ENCODE measurements around the gene DGKG. TPM values are rescaled to one million over a fixed set of nuclear protein-coding genes. Genes with fewer than 3 reads are reported as not detected.

Gene DGKG
- total RNA-seq = 5.7 TPM
- long read RNA-seq, partial matches to known transcripts = 3 of 8 reads
- long read RNA-seq, other reads (novel, unspliced or antisense) = 4 of 8 reads

GRCh38 chr3:186361762-186362536 lies at the start of gene DGKG:
DGKG (minus strand) TSS chr3:186362234; CDS start chr3:186320459, 41,775 bp downstream.
- peak; percentile 80 for DNase-seq
- Histone ChIP-seq H3K27ac (peak within 1 kb of the TSS; percentile 74), H3K36me3 (no peaks in the 10 kb centered on the region), H3K9me3 (no peaks in the 10 kb centered on the region), H3K27me3 (ENCODE audit: low read depth) (peaks cover 37% of the 10 kb centered on the region), H3K4me1 (peaks cover 19% of the 10 kb centered on the region), H3K4me3 (peak within 1 kb of the TSS; percentile 59)
- intact Hi-C loops (cut with DNase I) = no loop called here
- ATAC-seq = peak; percentile 82 to 85
- TF ChIP-seq, protein P1, sequence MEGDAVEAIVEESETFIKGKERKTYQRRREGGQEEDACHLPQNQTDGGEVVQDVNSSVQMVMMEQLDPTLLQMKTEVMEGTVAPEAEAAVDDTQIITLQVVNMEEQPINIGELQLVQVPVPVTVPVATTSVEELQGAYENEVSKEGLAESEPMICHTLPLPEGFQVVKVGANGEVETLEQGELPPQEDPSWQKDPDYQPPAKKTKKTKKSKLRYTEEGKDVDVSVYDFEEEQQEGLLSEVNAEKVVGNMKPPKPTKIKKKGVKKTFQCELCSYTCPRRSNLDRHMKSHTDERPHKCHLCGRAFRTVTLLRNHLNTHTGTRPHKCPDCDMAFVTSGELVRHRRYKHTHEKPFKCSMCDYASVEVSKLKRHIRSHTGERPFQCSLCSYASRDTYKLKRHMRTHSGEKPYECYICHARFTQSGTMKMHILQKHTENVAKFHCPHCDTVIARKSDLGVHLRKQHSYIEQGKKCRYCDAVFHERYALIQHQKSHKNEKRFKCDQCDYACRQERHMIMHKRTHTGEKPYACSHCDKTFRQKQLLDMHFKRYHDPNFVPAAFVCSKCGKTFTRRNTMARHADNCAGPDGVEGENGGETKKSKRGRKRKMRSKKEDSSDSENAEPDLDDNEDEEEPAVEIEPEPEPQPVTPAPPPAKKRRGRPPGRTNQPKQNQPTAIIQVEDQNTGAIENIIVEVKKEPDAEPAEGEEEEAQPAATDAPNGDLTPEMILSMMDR (IDR thresholded peaks at IDR 0.05) = no peak

DNA sequence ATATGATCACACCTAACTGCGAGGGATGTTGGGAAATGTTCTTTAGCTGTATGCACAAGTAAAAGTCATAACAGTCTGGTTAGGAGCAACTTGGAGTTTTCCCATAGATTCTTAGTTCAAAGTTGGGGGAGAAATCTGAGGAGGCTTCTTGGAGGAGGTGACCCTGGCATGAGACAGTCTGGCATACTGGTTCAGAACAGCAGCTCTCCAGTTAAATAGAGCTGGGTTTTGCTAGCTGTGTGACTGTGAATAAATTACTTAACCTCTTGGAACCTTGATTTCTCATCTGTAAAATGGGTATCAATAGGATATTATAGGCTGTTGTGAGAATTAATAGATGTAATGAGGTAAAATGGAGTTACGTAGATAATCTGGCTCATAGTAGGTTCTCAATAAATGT lies 49.1 kb upstream of the DGKG start:
- no peak for DNase-seq
- TF ChIP-seq, protein P1 (IDR thresholded peaks at IDR 0.05) = no peak
- Histone ChIP-seq H3K27ac (no peak overlapping the region), H3K9me3 (no peaks in the 10 kb centered on the region), H3K36me3 (no peaks in the 10 kb centered on the region), H3K27me3 (ENCODE audit: low read depth) (no peaks in the 10 kb centered on the region), H3K4me3 (no peak overlapping the region), H3K4me1 (peaks cover 20% of the 10 kb centered on the region)
- ATAC-seq = no peak
- intact Hi-C loops (cut with DNase I) = no loop called here

DNA sequence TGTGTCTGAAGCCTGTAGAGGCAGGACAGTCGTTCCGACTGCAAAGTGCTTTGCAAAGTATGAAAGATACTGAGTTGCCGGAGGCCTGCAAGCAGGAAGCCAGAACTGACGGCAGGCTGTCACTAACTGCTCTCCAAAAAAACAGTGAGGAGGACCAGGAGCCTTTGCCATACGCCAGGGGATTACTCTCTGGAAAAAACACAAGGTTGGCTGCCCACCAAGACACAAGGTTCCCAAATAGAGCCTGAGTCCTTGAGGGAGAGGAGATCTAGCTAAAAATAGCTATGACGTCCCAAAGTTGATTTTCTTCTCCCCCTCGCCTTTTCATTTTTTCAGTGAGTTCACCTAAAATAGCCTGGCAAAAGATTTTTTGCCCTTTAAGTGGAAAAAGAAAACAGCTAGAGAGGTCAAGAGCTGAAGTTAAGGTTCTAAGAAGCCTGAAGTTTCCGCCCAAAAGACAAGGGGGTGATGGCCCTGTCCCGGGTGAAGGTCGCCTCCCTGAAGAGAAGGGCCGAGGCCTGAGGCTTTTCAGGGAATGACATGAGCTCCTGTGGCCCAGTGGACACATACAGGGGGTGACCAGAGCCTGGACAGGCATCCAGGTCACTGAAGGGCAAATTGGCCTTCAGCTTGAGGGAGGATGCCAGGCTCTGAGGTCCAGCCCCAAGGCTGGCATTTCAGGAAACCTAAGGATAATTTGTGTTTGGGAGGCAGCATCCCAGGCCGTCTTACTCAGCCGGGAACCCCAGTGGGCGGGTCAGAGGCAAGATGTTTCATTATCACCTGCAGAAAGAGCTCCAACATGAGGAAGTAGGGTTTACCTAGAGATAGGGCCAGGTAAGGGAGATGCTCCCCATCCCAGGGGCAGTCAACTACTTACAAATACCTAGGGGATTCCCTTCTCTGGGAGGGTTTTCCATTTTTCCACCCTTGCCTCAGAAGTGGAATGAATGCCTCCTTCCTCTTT lies 44.9 kb upstream of the DGKG start:
- DNase-seq = no peak
- no peak overlapping the region for H3K27ac ChIP-seq
- H3K4me1 ChIP-seq = no peaks in the 10 kb centered on the region
- TF ChIP-seq, protein P1 (IDR thresholded peaks at IDR 0.05) = no peak
- H3K4me3 ChIP-seq = no peak overlapping the region
- no peaks in the 10 kb centered on the region for H3K9me3 ChIP-seq
- intact Hi-C loops (cut with DNase I) = no loop called here
- H3K27me3 ChIP-seq (ENCODE audit: low read depth) = no peaks in the 10 kb centered on the region
- H3K36me3 ChIP-seq = no peaks in the 10 kb centered on the region
- no peak for ATAC-seq

- ATAC-seq (no peak), DNase-seq (no peak)
- Histone ChIP-seq H3K4me1 (no peaks in the 10 kb centered on the region), H3K36me3 (no peaks in the 10 kb centered on the region), H3K27me3 (ENCODE audit: low read depth) (peaks cover 5% of the 10 kb centered on the region), H3K27ac (no peak overlapping the region), H3K9me3 (no peaks in the 10 kb centered on the region), H3K4me3 (no peak overlapping the region)
- intact Hi-C loops (cut with DNase I) = no loop called here
- TF ChIP-seq, protein P1 (IDR thresholded peaks at IDR 0.05) = no peak
These were observed 39.5 kb upstream of the DGKG start for GRCh38 chr3:186401556-186401955.

DNA sequence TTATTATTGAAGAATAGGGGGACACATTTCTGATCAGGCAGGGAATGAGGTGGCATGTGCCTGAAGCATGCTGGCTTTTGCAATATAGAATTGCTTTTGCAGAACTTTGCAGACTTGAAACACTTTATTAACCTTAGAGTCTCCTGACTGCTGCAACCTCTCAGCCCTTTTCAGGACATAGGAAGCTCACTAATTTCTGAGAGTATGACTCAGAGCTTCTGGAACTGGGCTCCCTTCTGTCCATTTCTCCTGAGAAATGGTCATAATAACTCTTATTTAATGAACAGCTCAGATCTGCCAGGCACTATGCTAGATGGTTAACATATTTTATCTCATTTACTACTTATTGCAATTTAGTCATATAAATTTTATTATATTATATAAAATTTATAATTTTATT lies 38.6 kb upstream of the DGKG start:
- Histone ChIP-seq H3K27ac (no peak overlapping the region), H3K27me3 (ENCODE audit: low read depth) (peaks cover 5% of the 10 kb centered on the region), H3K36me3 (no peaks in the 10 kb centered on the region), H3K9me3 (no peaks in the 10 kb centered on the region), H3K4me1 (no peaks in the 10 kb centered on the region), H3K4me3 (no peak overlapping the region)
- intact Hi-C loops (cut with DNase I) = no loop called here
- TF ChIP-seq, protein P1 (IDR thresholded peaks at IDR 0.05) = no peak
- DNase-seq = no peak
- no peak for ATAC-seq
